HG03521 (cell line): ENCODE measurements around the gene SINHCAF.
"Not testable (repeated sequence)": the region's sequence is repeated elsewhere in the genome, so short reads cannot be mapped to it uniquely, and the experiment has no call there.

Experiments used
- ATAC-seq: cut with Tn5 transposase; IDR thresholded peaks from one replicate; pipeline ENCODE4 v1.9.1; 2021; ENCODE audit warnings: mild to moderate bottlenecking, moderate library complexity; ENCODE audit not compliant: unreplicated experiment

SINHCAF gene

GRCh38 chr12:31272607-31273225, 53.2 kb downstream of the SINHCAF start:
- no peak for ATAC-seq

GRCh38 chr12:31267966-31268365, 58.0 kb downstream of the SINHCAF start:
- no peak for ATAC-seq

- ATAC-seq, result no peak
Measured at GRCh38 chr12:31265722-31266121, 60.2 kb downstream of the SINHCAF start.

DNA sequence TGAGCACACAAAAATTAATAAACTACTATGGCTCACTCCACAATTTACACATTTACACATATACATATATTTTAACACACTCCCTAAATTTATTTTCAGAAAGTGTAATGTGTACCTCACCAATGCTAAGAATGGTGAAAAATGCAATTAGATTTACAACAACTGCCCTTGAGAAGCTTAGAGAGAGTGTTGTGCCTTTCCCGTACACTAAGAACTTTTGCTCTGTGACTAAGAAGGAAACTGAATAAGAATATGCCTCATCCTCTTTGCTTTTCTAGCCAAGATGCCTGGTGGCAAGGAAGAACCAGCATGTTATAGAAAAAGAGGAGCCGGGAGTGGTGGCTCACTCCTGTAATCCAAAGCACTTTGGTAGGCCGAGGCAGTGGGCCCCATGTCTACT, 62.3 kb downstream of the SINHCAF start:
- ATAC-seq, result no peak

- ATAC-seq, result no peak
Measured at GRCh38 chr12:31261744-31262143, 64.2 kb downstream of the SINHCAF start.

GRCh38 chr12:31260840-31261239, 65.1 kb downstream of the SINHCAF start:
- no peak for ATAC-seq

- ATAC-seq, result no peak
Measured at GRCh38 chr12:31259136-31259886, 66.6 kb downstream of the SINHCAF start.

- ATAC-seq, result no peak
Measured at GRCh38 chr12:31257784-31258183, 68.2 kb downstream of the SINHCAF start.

DNA sequence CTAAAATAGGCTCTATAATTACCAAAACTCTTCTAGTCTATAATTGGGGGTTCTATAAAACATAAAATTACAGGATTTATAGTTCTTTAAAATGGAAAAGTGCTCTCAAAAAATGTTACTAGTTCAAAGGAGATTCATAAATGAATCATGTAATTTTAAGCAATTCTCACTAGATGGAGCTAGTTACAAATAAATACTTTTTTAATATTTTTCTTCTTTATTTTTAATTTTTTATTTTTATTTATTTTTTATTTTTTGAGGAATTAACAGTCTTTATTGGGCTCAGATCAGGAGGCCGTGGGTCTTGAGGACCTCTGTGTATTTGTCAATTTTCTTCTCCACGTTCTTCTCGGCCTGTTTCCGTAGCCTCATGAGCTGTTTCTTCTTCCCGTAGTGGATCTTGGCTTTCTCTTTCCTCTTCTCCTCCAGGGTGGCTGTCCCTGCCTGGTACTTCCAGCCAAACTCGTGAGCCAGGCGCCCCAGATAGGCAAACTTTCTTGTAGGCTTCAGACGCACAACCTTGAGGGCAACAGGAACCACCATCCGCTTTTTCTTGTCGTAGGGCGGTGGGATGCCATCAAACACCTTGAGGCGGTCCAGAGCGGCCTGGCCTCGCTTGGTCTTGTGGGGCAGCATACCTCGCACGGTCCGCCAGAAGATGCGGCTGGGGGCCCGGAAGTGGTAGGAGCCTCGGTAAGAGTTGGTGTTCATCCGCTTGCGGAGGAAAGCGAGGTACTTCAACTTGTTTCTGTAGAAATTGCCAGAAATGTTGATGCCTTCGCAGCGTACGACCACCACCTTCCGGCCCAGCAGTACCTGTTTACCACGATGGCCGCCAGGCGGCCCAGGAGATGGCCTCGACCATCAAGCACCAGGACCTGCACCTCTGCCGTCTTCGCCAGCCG, 74.0 kb downstream of the SINHCAF start:
- not testable (repeated sequence) for ATAC-seq

GRCh38 chr12:31250179-31250578, 75.8 kb downstream of the SINHCAF start:
- no peak for ATAC-seq

GRCh38 chr12:31249356-31249755, 76.6 kb downstream of the SINHCAF start:
- no peak for ATAC-seq

DNA sequence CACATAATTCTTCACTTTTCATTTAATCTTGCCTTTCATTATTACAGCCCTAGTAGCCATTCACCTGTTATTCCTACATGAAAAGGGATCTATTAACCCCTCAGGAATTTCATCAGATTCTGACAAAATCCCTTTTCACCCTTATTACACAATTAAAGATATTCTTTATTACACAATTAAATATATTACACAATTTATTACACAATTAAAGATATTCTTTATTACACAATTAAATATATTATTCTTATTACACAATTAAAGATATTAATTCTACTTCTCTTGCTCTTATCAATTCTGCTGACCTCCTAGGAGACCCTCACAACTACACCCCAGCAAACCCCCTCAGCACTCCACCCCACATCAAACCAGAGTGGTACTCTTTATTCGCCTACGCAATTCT, 77.1 kb downstream of the SINHCAF start:
- no peak for ATAC-seq

GRCh38 chr12:31248337-31248736, 77.6 kb downstream of the SINHCAF start:
- ATAC-seq, result no peak

GRCh38 chr12:31246470-31246850, 79.5 kb downstream of the SINHCAF start:
- no peak for ATAC-seq

GRCh38 chr12:31245822-31246469, 80.0 kb downstream of the SINHCAF start:
- no peak for ATAC-seq

- ATAC-seq, result not testable (repeated sequence)
Measured at GRCh38 chr12:31242418-31242817, 83.5 kb downstream of the SINHCAF start.

GRCh38 chr12:31238764-31239387, 87.1 kb downstream of the SINHCAF start:
- ATAC-seq, result peak; percentile 85

GRCh38 chr12:31238333-31238732, 87.6 kb downstream of the SINHCAF start:
- peak; percentile 14 for ATAC-seq

- ATAC-seq, result no peak
Measured at GRCh38 chr12:31236998-31237637, 88.8 kb downstream of the SINHCAF start.

- ATAC-seq, result no peak
Measured at GRCh38 chr12:31235868-31236395, 90.0 kb downstream of the SINHCAF start.
